ENCODE results near the gene MECP2.

The MECP2 gene

GRCh38 chrX:154018518-154019060 is 78.9 kb downstream of the MECP2 start:
- TF ChIP-seq CTCF (conservative IDR thresholded peaks at IDR 0.05; ENCODE audit: low read depth, low read length), result no peak
- no peak for DNase-seq (ENCODE audit: low read depth)
- peak overlapping the region; percentile 51 for H3K4me3 ChIP-seq (ENCODE audit: low read length)

- peak overlapping the region; percentile 51 for H3K4me3 ChIP-seq (ENCODE audit: low read length)
- no peak for TF ChIP-seq CTCF (conservative IDR thresholded peaks at IDR 0.05; ENCODE audit: low read depth, low read length)
- DNase-seq (ENCODE audit: low read depth), result no peak
Measured at GRCh38 chrX:154017766-154018517, 79.6 kb downstream of the MECP2 start.

- no peak for TF ChIP-seq CTCF (conservative IDR thresholded peaks at IDR 0.05; ENCODE audit: low read depth, low read length)
Measured at GRCh38 chrX:154016366-154017076, 81.0 kb downstream of the MECP2 start.

GRCh38 chrX:154015581-154016264 is 81.8 kb downstream of the MECP2 start:
- H3K4me3 ChIP-seq (ENCODE audit: low read length), result no peak overlapping the region
- no peak for DNase-seq (ENCODE audit: low read depth)
- TF ChIP-seq CTCF (conservative IDR thresholded peaks at IDR 0.05; ENCODE audit: low read depth, low read length), result no peak

More at GRCh38 chrX:154016366-154017076, 81.0 kb downstream of the MECP2 start:
- DNase-seq (ENCODE audit: low read depth), result no peak
- H3K4me3 ChIP-seq (ENCODE audit: low read length), result no peak overlapping the region

- DNase-seq (ENCODE audit: low read depth), result no peak
- TF ChIP-seq CTCF (conservative IDR thresholded peaks at IDR 0.05; ENCODE audit: low read depth, low read length), result no peak
- H3K4me3 ChIP-seq (ENCODE audit: low read length), result no peak overlapping the region
Measured at GRCh38 chrX:154014429-154015380, 82.8 kb downstream of the MECP2 start.
